K562 (cell line): ENCODE measurements around the gene COPB2. TPM values are rescaled to one million over a fixed set of nuclear protein-coding genes. Genes with fewer than 3 reads are reported as not detected.

Source experiments
- ATAC-seq: fragments of 200-7000 bp; cut with Tn5 transposase; 3 replicates; pipeline ENCODE4 v1.9.1; 2020; ENCODE audit warnings: moderate library complexity
- BruUV-seq: library from RNA; stranded (reverse); fragments of 400-500 nt; replicated peaks from 2 replicates; lab custom pipeline; 2021; lab: Mats Ljungman, UMichigan
- CTCF ChIA-PET: fragments of 300-600 bp; formaldehyde crosslinking; extraction: SDS; loops from one replicate; lab custom pipeline; 2021; ENCODE audit warnings: low intra/inter-chr PET ratio; lab: Yijun Ruan, JAX
- POLR2A ChIA-PET: fragments of 300-600, 350-650 bp; sonication (Branson Sonifier 250); formaldehyde crosslinking; extraction: SDS; loops from one replicate; lab custom pipeline; 2021; ENCODE audit warnings: antibody characterized with exemption, inconsistent platforms; lab: Yijun Ruan, JAX
- DNase-seq, 4 experiments: peaks; one replicate each; pipeline versions ENCODE4 v3.0.0 to v3.0.0-alpha.2; 2011 to 2018; ENCODE audit warnings: low spot score in 3 of 4, mixed read lengths in 3 of 4; ENCODE audit errors: extremely low read depth in 1 of 4
- FAIRE-seq: peaks from 2 replicates; lab custom pipeline; 2011; peaks lifted over from hg19 to GRCh38; lab: Jason Lieb, UNC
- H2AFZ ChIP-seq: 2 replicates; pipeline ENCODE4 v1.6.0; 2011; ENCODE audit warnings: low read depth, low read length, control low read depth, inconsistent platforms
- H3K27ac ChIP-seq: fragments of 200-600 bp; 3 replicates; pipeline ENCODE4 v1.8.0; 2011; ENCODE audit warnings: low read depth, mild to moderate bottlenecking, control low read depth, inconsistent platforms, low read length, moderate library complexity, mixed read lengths; ENCODE audit errors: extremely low read depth
- H3K27me3 ChIP-seq, 2 experiments: fragments of 300-600 bp in 1 of 2; 2 replicates in 1 of 2; 3 replicates in 1 of 2; pipeline versions ENCODE4 v1.6.0 to v1.8.0; 2011; ENCODE audit warnings: inconsistent platforms in 2 of 2, low read length in 2 of 2, mild to moderate bottlenecking in 1 of 2, mixed read lengths in 1 of 2, moderate library complexity in 1 of 2; ENCODE audit not compliant: control insufficient read depth in 2 of 2, insufficient read depth in 2 of 2
- H3K36me3 ChIP-seq: fragments of 300-600 bp; 3 replicates; pipeline ENCODE4 v1.8.0; 2011; ENCODE audit warnings: mild to moderate bottlenecking, low read length, inconsistent platforms; ENCODE audit not compliant: control insufficient read depth, insufficient read depth
- H3K4me1 ChIP-seq, 2 experiments: fragments of 200-600 bp in 1 of 2; replicated peaks in 1 of 2; 2 replicates in 1 of 2; 3 replicates in 1 of 2; pipeline versions ENCODE4 v1.5.1 to v1.8.0; 2011; ENCODE audit warnings: inconsistent platforms in 2 of 2, low read length in 2 of 2, mild to moderate bottlenecking in 1 of 2, mixed read lengths in 1 of 2, moderate library complexity in 1 of 2; ENCODE audit not compliant: control insufficient read depth in 2 of 2, insufficient read depth in 2 of 2
- H3K4me2 ChIP-seq: 2 replicates; pipeline ENCODE4 v1.6.1; 2011; ENCODE audit warnings: low read length, control low read depth, inconsistent platforms, mixed read lengths; ENCODE audit not compliant: insufficient read depth
- H3K4me3 ChIP-seq: fragments of 200-600 bp; sonication (generic), shearing (Covaris generic); 2 replicates; pipeline ENCODE4 v1.5.1; 2016; ENCODE audit warnings: control low read depth, inconsistent platforms
- H3K79me2 ChIP-seq: fragments of 200-600 bp; 3 replicates; pipeline ENCODE4 v1.8.0; 2011; ENCODE audit warnings: low read length, inconsistent platforms; ENCODE audit not compliant: control insufficient read depth, insufficient read depth
- H3K9ac ChIP-seq, 2 experiments: 2 replicates each; pipeline versions ENCODE4 v1.6.0 to v1.6.1; 2011; ENCODE audit warnings: low read depth in 2 of 2, low read length in 2 of 2, control low read depth in 1 of 2, inconsistent platforms in 1 of 2, mild to moderate bottlenecking in 1 of 2, mixed read lengths in 1 of 2; ENCODE audit not compliant: insufficient read depth in 1 of 2
- H3K9me1 ChIP-seq: one replicate; pipeline ENCODE4 v1.6.0; 2011; ENCODE audit warnings: inconsistent platforms, mild to moderate bottlenecking, low read length, moderate library complexity; ENCODE audit not compliant: control insufficient read depth, insufficient read depth
- H3K9me3 ChIP-seq: replicated peaks from 2 replicates; pipeline ENCODE4 v1.5.1; 2011; ENCODE audit warnings: low read depth, low read length, inconsistent platforms; ENCODE audit not compliant: control insufficient read depth, insufficient read depth
- H4K20me1 ChIP-seq: replicated peaks from 2 replicates; pipeline ENCODE4 v1.6.1; 2011; ENCODE audit warnings: low read length, inconsistent platforms, mixed read lengths; ENCODE audit not compliant: control insufficient read depth, insufficient read depth
- FOXA1 ChIP-seq: fragments of 450-650 bp; IDR thresholded peaks from 2 replicates; pipeline ENCODE4 v1.6.1; 2016; ENCODE audit warnings: mild to moderate bottlenecking, borderline replicate concordance
- FOXK2 ChIP-seq, 2 experiments: fragments of 450-650 bp; IDR thresholded peaks in 1 of 2; conservative IDR thresholded peaks in 1 of 2; 2 replicates each; pipeline ENCODE4 v1.6.1; 2016; ENCODE audit warnings: low read depth in 2 of 2, mild to moderate bottlenecking in 1 of 2
- GATA2 ChIP-seq: sonication (generic); formaldehyde crosslinking; IDR thresholded peaks from 2 replicates; pipeline ENCODE4 v1.4.0; 2020; ENCODE audit warnings: mild to moderate bottlenecking, missing genetic modification reagents
- KLF10 ChIP-seq: fragments of 250-450 bp; sonication (Bioruptor Pico); IDR thresholded peaks from 2 replicates; pipeline ENCODE4 v1.6.1; 2021; ENCODE audit warnings: matching md5 sums
- PYGO2 ChIP-seq: fragments of 450-650 bp; IDR thresholded peaks from 2 replicates; pipeline ENCODE4 v1.6.1; 2016; ENCODE audit warnings: mild to moderate bottlenecking, missing genetic modification characterization, moderate library complexity, missing compliant biosample characterization
- SIN3B ChIP-seq: fragments of 450-650 bp; IDR thresholded peaks from 2 replicates; pipeline ENCODE4 v1.6.1; 2017; ENCODE audit warnings: low read depth, mild to moderate bottlenecking, moderate library complexity
- SP2 ChIP-seq: IDR thresholded peaks from 2 replicates; pipeline ENCODE4 v1.6.1; 2011; ENCODE audit warnings: mild to moderate bottlenecking, low read depth, low read length, moderate library complexity; ENCODE audit not compliant: poor library complexity, severe bottlenecking; ENCODE audit errors: extremely low read depth
- SPI1 ChIP-seq: IDR thresholded peaks from 2 replicates; pipeline ENCODE4 v1.6.1; 2011; ENCODE audit warnings: low read depth, low read length, control low read depth, borderline replicate concordance
- ZFP36 ChIP-seq: fragments of 150-350 bp; IDR thresholded peaks from 2 replicates; pipeline ENCODE4 v1.6.1; 2018; ENCODE audit warnings: low read length, low read depth; ENCODE audit not compliant: partially characterized antibody
- ZNF165 ChIP-seq: fragments of 250-450 bp; sonication (Bioruptor Pico); IDR thresholded peaks from 2 replicates; pipeline ENCODE4 v1.4.0; 2020; ENCODE audit warnings: borderline replicate concordance
- ZNF512 ChIP-seq: IDR thresholded peaks from 2 replicates; pipeline ENCODE4 v1.6.1; 2016; ENCODE audit warnings: missing genetic modification characterization, missing compliant biosample characterization
- ZNF584 ChIP-seq: fragments of 200-800 bp; sonication (Bioruptor generic); IDR thresholded peaks from 2 replicates; pipeline ENCODE4 v1.6.1; 2016; ENCODE audit warnings: low read depth, mild to moderate bottlenecking, missing genetic modification characterization, missing compliant biosample characterization
- ZNF696 ChIP-seq: fragments of 250-450 bp; sonication (Bioruptor Pico); conservative IDR thresholded peaks from 2 replicates; pipeline ENCODE4 v1.4.0; 2020; ENCODE audit warnings: mild to moderate bottlenecking, moderate library complexity
- WGBS: fragments of 100-300 bp; shearing (Covaris generic); methylation state at CpG from one replicate; pipeline ENCODE4 v1.1.6; 2016; ENCODE audit warnings: low coverage, mixed read lengths; ENCODE audit not compliant: insufficient coverage; ENCODE audit errors: missing lambda C conversion rate; 5-methylcytosine and 5-hydroxymethylcytosine counted together
- in situ Hi-C: fragments of 300-500 bp; cut with MboI; formaldehyde crosslinking; loops from 4 replicates; pipeline ENCODE4 v1.15.0; 2018; ENCODE audit warnings: inconsistent platforms, mixed read lengths
- intact Hi-C: fragments of 100-400 bp; cut with micrococcal nuclease; formaldehyde crosslinking; loops from 2 replicates; pipeline ENCODE4 v1.14.2; 2022
- polyA plus RNA-seq, 8 experiments: library from polyadenylated mRNA; depleted of rRNA in 4 of 8; stranded (reverse) in 5 of 8; unstranded in 3 of 8; fragments of >200 nt; fragmentation: Nextera tagmentation in 2 of 8; fragmentation: Illumina TruSeq in 1 of 8; extraction: Ambion mirVana in 2 of 8; extraction: Trizol in 1 of 8; gene quantifications; 2 replicates each; pipeline versions ENCODE4 v1.2.1 to v1.2.3, GENCODE V29; 2011 to 2014; ENCODE audit warnings: inconsistent platforms in 1 of 8, missing spikeins in 1 of 8
- total RNA-seq, 7 experiments: library from RNA; depleted of rRNA in 6 of 7; stranded (reverse); fragments of >200 nt in 6 of 7; fragmentation: Illumina TruSeq in 2 of 7; extraction: Trizol in 2 of 7; gene quantifications; 2 replicates each; pipeline versions ENCODE4 v1.2.1 to v1.2.3, GENCODE V29; 2011 to 2021; ENCODE audit warnings: low replicate concordance in 1 of 7
- TF ChIP-seq, protein P1 (sequence below): IDR thresholded peaks from 2 replicates; pipeline ENCODE4 v1.6.1; 2011; ENCODE audit not compliant: insufficient read length; ENCODE audit errors: extremely low read depth

COPB2 gene
- total and polyA plus RNA-seq, 9 of the 15 experiments (the other 6 are each of a cell fraction or from before 2014, with no cell fraction given): 64.3 to 189 (median 130) TPM

DNA sequence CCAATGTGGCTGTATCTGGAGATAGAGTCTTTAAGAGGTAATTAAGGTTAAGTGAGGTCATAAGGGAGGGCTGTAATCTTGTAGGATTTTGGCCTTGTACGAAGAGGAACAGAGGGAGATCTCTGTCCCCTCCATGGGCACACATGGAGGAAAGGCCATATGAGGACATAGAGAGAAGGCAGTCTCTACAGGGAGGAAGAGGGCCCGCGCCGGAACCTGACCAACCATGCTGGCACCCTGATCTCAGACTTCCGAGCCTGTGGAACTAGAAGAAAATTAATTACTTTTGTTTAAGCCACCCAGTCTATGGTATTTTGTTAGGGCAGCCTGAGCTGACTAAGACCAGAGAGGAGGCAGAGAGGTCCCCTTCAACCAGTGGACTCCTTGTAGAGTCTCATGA, 63.3 kb downstream of the COPB2 start:
- ChIA-PET CTCF (no interaction called here), POLR2A (interaction anchor here (0.6 to 1.4 kb wide), 2 partner anchors 10 to 104 kb away, joined by 4 to 5 read pairs; no protein-coding TSS in a partner anchor)
- Histone ChIP-seq H3K4me2 (no peak overlapping the region), H3K9me1 (no peaks in the 10 kb centered on the region), H3K79me2 (no peaks in the 10 kb centered on the region), H4K20me1 (no peaks in the 10 kb centered on the region), H3K9me3 (no peaks in the 10 kb centered on the region), H3K27ac (no peak overlapping the region), H3K9ac (no peak overlapping the region), H3K4me1 (peaks cover 15 to 29% of the 10 kb centered on the region in 2 experiments; a peak in 4 of 5 replicates), H3K4me3 (no peak overlapping the region), H2AFZ (no peak overlapping the region), H3K27me3 (no peaks in the 10 kb centered on the region), H3K36me3 (no peaks in the 10 kb centered on the region; the same call in 2 of the 3 replicates)
- in situ Hi-C loops (no loop called here), intact Hi-C loops (loop anchor here (5.0 to 10.0 kb wide), 3 partner anchors 101 to 389 kb away; no protein-coding TSS in a partner anchor)
- DNase-seq (no peak), ATAC-seq (no peak), FAIRE-seq (no peak)
- no TSS peak for BruUV-seq
- TF ChIP-seq SPI1 (0 out of 2 replicates have a peak, but pooled peaks have one; percentile 1), PYGO2 (tag) (no peak)
- WGBS: 73% methylated on average over 4 of the region's 5 CpGs

DNA sequence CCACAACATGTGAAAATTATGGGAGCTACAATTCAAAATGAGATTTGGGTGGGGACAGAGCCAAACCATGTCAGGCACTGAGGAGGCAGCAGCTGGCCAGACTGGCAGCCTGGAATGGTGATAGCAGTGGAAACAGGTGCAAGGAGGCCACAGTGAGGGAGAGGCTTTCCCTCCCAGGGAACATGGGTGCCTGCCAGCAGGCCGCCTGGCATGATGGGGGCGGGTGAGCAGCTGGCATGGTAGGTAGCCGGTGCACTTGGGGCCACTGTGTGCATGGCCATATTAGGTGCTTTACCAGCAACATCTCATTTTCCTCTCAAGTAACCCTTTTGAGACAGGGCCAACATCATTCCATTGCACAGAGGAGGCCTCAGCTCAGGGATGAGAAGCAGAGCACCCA, 63.9 kb downstream of the COPB2 start:
- intact Hi-C loops (loop anchor here (5.0 to 10.0 kb wide), 3 partner anchors 101 to 388 kb away; no protein-coding TSS in a partner anchor), in situ Hi-C loops (no loop called here)
- ATAC-seq (no peak), DNase-seq (no peak), FAIRE-seq (no peak)
- 94% methylated on average over 3 of the region's 3 CpGs for WGBS
- no peak overlapping the region; the same call in 2 of the 3 replicates for H3K27ac ChIP-seq
- H3K4me1 ChIP-seq: peaks cover 21 to 30% of the 10 kb centered on the region in 2 experiments; a peak in 4 of 5 replicates
- H3K36me3 ChIP-seq: no peaks in the 10 kb centered on the region; the same call in 2 of the 3 replicates
- POLR2A ChIA-PET: interaction anchor here (0.6 to 1.4 kb wide), 2 partner anchors 10 to 104 kb away, joined by 4 to 5 read pairs; no protein-coding TSS in a partner anchor
- H3K9me3 ChIP-seq: no peaks in the 10 kb centered on the region
- no peak overlapping the region for H3K9ac ChIP-seq
- no peak overlapping the region for H2AFZ ChIP-seq
- no peaks in the 10 kb centered on the region for H3K79me2 ChIP-seq
- H3K9me1 ChIP-seq: no peaks in the 10 kb centered on the region
- H3K27me3 ChIP-seq: no peaks in the 10 kb centered on the region
- H3K4me2 ChIP-seq: no peak overlapping the region
- CTCF ChIA-PET: no interaction called here
- H3K4me3 ChIP-seq: no peak overlapping the region
- H4K20me1 ChIP-seq: no peaks in the 10 kb centered on the region
- no TSS peak for BruUV-seq
- no peak for TF ChIP-seq ZNF584 (CRISPR knock-in tag)
- TF ChIP-seq FOXK2 (conservative IDR thresholded peaks at IDR 0.05 in 1 of 2, IDR thresholded peaks at IDR 0.05 in 1 of 2; ENCODE audit: low read depth in 2 of 2): no peak
- no peak for TF ChIP-seq ZNF696
- no peak for TF ChIP-seq KLF10 (CRISPR knock-in tag)
- TF ChIP-seq ZNF165 (CRISPR knock-in tag): no peak
- TF ChIP-seq ZFP36: no peak
- TF ChIP-seq, protein P1, sequence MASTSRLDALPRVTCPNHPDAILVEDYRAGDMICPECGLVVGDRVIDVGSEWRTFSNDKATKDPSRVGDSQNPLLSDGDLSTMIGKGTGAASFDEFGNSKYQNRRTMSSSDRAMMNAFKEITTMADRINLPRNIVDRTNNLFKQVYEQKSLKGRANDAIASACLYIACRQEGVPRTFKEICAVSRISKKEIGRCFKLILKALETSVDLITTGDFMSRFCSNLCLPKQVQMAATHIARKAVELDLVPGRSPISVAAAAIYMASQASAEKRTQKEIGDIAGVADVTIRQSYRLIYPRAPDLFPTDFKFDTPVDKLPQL: no peak
- no peak for TF ChIP-seq SIN3B
- no peak for TF ChIP-seq SP2
- no peak for TF ChIP-seq ZNF512
- TF ChIP-seq FOXA1: no peak
- no peak for TF ChIP-seq GATA2 (CRISPR knock-in tag)
